Glutamatergic neuron (in vitro differentiated cells): ENCODE data around the gene PEAK1. TPM values are rescaled to one million over a fixed set of nuclear protein-coding genes. Genes with fewer than 3 reads are reported as not detected.

Source experiments
- DNase-seq: peaks from one replicate; pipeline ENCODE4 v3.0.0; 2022
- H3K27ac Mint-ChIP-seq: one replicate; pipeline ENCODE4 v1.8.0; 2020; ENCODE audit warnings: mild to moderate bottlenecking, mixed read lengths, inconsistent platforms; ENCODE audit not compliant: unreplicated experiment
- H3K27me3 Mint-ChIP-seq: one replicate; pipeline ENCODE4 v1.8.0; 2020; ENCODE audit warnings: mild to moderate bottlenecking, moderate library complexity, mixed read lengths, inconsistent platforms; ENCODE audit not compliant: unreplicated experiment
- H3K36me3 Mint-ChIP-seq: one replicate; pipeline ENCODE4 v1.8.0; 2020; ENCODE audit warnings: mild to moderate bottlenecking, mixed read lengths, inconsistent platforms; ENCODE audit not compliant: unreplicated experiment
- H3K4me1 Mint-ChIP-seq: one replicate; pipeline ENCODE4 v1.8.0; 2020; ENCODE audit warnings: mild to moderate bottlenecking, low read depth, mixed read lengths, inconsistent platforms; ENCODE audit not compliant: unreplicated experiment
- H3K4me3 Mint-ChIP-seq: one replicate; pipeline ENCODE4 v1.8.0; 2020; ENCODE audit warnings: mild to moderate bottlenecking, mixed read lengths, inconsistent platforms; ENCODE audit not compliant: unreplicated experiment
- H3K9me3 Mint-ChIP-seq: one replicate; pipeline ENCODE4 v1.8.0; 2020; ENCODE audit warnings: mild to moderate bottlenecking, moderate library complexity, mixed read lengths, inconsistent platforms; ENCODE audit not compliant: unreplicated experiment
- total RNA-seq: library from RNA; stranded (reverse); fragmentation: NEBNext Ultra II Directional; extraction: Animal tissue kit (Norgen Biotek cat#: 25700); gene quantifications from one replicate; pipeline ENCODE4 v1.2.1, GENCODE V29; 2021; ENCODE audit not compliant: unreplicated experiment
- TF ChIP-seq, protein P1 (sequence below): fragments of 200-600 bp; sonication (generic); IDR thresholded peaks from one replicate; pipeline ENCODE4 v1.5.0; 2021; ENCODE audit not compliant: partially characterized antibody, unreplicated experiment

PEAK1 gene
- total RNA-seq, 1 donor from 2014 or later, result 110 TPM

DNA sequence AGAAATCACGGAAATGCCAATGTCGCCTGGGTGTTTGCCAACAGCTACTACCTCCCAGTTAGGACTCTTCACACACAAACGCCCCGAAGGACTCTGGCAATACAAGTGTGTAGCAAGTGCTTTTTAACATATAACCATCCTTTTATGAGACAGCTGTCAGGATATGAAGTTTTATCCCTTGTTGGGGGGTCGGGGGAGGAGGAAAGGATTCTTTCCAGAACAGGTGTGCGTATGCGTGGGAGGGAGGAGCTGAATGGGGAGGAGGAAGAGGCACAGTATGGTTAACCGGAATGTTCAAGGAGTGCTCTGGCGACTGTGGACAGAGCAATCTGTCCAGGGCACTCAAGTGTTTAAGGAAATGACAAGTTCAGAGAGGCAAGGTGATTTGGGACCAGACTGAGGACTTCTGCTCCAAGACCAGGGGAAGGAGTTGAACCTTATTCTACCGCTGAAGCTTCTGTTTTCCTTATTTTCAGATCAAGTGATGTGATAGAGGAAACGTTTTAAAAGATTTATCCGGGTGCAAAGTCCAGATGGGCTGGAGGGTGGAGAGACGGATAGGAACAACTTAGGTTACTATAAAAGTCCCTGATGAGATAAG is 350.3 kb downstream of the PEAK1 start:
- Mint-ChIP-seq H3K4me1 (peaks cover 22% of the 10 kb centered on the region), H3K27me3 (peaks cover 7% of the 10 kb centered on the region)
- no peak for DNase-seq

DNA sequence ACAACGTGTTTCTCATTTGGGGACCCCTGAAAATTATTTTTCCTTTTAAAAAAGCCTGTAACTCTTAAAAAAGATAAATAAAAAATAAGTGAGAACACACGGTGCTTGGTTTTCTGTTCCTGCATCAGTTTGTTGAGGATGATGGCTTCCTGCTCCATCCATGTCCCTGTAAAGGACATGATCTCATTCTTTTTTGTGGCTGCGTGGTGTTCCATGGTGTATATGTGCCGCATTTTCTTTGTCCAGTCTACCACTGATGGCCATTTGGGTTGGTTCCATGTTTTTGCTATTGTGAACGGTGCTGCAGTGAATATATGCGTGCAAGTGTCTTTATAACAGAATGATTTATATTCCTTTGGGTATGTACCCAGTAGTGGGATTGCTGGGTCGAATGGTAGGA is 351.3 kb downstream of the PEAK1 start:
- Mint-ChIP-seq H3K4me3 (peak overlapping the region; percentile 39), H3K4me1 (peaks cover 24% of the 10 kb centered on the region), H3K9me3 (no peaks in the 10 kb centered on the region), H3K27ac (no peak overlapping the region), H3K27me3 (peaks cover 7% of the 10 kb centered on the region), H3K36me3 (no peaks in the 10 kb centered on the region)
- DNase-seq, result no peak
- TF ChIP-seq, protein P1, sequence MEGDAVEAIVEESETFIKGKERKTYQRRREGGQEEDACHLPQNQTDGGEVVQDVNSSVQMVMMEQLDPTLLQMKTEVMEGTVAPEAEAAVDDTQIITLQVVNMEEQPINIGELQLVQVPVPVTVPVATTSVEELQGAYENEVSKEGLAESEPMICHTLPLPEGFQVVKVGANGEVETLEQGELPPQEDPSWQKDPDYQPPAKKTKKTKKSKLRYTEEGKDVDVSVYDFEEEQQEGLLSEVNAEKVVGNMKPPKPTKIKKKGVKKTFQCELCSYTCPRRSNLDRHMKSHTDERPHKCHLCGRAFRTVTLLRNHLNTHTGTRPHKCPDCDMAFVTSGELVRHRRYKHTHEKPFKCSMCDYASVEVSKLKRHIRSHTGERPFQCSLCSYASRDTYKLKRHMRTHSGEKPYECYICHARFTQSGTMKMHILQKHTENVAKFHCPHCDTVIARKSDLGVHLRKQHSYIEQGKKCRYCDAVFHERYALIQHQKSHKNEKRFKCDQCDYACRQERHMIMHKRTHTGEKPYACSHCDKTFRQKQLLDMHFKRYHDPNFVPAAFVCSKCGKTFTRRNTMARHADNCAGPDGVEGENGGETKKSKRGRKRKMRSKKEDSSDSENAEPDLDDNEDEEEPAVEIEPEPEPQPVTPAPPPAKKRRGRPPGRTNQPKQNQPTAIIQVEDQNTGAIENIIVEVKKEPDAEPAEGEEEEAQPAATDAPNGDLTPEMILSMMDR, result no peak

More for the DNA sequence above, 350.3 kb downstream of the PEAK1 start:
- Mint-ChIP-seq H3K36me3 (no peaks in the 10 kb centered on the region), H3K27ac (peak overlapping the region; percentile 90), H3K4me3 (peak overlapping the region; percentile 99), H3K9me3 (no peaks in the 10 kb centered on the region)
- TF ChIP-seq, protein P1, result no peak

DNA sequence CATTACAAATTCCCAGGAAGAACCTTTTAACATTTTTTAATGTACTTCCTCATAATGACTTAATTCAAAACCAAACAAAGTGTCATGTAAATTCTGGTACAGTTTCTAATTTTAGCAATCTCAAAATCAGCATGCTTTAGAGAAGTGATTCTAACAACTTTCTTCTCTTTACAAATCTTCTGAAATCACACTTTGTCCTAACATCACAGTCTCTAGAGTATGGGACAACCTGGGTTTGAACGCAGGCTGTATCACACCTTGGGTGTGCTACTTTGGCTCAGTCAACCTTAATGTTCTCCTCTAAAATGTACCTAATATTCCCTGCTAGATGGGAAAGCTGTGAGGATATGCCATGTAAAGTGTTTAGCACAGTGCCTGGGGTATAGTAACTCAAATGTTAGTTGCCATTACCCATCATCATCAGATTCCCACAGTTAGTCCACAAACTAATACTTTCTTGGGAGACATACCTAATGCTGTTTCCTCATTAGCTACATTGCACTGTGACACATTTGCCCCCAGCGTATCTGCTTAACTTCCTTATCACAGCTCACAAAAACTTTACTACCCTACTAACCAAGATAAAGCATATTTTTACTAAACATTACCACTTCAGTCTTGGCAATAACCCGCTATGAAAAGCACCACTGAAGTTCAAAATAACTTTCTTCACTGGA is 352.1 kb downstream of the PEAK1 start:
- DNase-seq, result no peak
- Mint-ChIP-seq H3K27me3 (peaks cover 7% of the 10 kb centered on the region), H3K9me3 (no peaks in the 10 kb centered on the region), H3K4me1 (peaks cover 24% of the 10 kb centered on the region), H3K36me3 (no peaks in the 10 kb centered on the region), H3K27ac (no peak overlapping the region), H3K4me3 (peak overlapping the region; percentile 33)
- TF ChIP-seq, protein P1, result no peak

DNA sequence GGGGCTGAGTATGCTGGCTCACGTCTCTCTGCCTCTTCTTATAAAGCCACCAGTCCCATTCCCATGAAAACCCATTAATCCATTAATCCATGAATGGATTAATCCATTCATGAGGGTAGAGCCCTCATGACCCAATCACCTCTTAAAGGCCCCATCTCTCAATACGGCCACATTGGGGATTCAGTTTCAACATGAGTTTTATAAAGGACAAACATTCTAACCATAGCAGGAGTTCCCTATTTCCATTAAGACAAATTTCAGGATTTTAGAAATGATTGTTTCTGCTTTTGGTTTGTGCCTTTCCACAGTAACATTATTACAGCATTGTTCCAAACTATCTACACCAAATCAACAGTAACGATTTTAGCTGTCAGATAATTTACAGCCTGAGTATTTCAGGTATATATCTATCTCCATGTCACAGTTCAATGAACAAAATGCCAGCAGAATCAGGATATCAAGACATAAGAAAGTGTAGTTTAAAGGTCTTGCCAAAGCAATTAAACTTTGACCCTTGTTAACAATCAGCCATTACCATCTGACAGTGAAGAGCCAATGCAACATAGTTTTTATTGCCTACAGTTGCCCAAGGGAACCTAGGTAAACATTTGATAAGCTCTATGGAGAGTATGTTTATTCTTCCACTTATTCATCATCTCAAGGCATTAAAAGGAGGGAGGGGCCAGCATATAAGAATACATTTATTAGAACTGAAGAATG is 352.8 kb downstream of the PEAK1 start:
- H3K4me3 Mint-ChIP-seq, result peak overlapping the region; percentile 2
- no peak overlapping the region for H3K27ac Mint-ChIP-seq

More for the DNA sequence above, 352.8 kb downstream of the PEAK1 start:
- Mint-ChIP-seq H3K9me3 (no peaks in the 10 kb centered on the region), H3K36me3 (no peaks in the 10 kb centered on the region), H3K27me3 (peaks cover 7% of the 10 kb centered on the region), H3K4me1 (peaks cover 27% of the 10 kb centered on the region)
- TF ChIP-seq, protein P1, result no peak
- no peak for DNase-seq
